22Rv1 (cell line): Measurements from ENCODE around the gene HOXA2.

ENCODE experiments used
- H3K27ac ChIP-seq: fragments of 450-650 bp; 2 replicates; pipeline ENCODE4 v1.5.1; 2017
- ZFX ChIP-seq: fragments of 450-650 bp; IDR thresholded peaks from 2 replicates; pipeline ENCODE4 v1.6.1; 2017; ENCODE audit warnings: antibody characterized with exemption, borderline replicate concordance
- TF ChIP-seq, protein P1 (sequence below): fragments of 450-650 bp; IDR thresholded peaks from 2 replicates; pipeline ENCODE4 v1.5.1; 2017; ENCODE audit warnings: mild to moderate bottlenecking

The HOXA2 gene

DNA sequence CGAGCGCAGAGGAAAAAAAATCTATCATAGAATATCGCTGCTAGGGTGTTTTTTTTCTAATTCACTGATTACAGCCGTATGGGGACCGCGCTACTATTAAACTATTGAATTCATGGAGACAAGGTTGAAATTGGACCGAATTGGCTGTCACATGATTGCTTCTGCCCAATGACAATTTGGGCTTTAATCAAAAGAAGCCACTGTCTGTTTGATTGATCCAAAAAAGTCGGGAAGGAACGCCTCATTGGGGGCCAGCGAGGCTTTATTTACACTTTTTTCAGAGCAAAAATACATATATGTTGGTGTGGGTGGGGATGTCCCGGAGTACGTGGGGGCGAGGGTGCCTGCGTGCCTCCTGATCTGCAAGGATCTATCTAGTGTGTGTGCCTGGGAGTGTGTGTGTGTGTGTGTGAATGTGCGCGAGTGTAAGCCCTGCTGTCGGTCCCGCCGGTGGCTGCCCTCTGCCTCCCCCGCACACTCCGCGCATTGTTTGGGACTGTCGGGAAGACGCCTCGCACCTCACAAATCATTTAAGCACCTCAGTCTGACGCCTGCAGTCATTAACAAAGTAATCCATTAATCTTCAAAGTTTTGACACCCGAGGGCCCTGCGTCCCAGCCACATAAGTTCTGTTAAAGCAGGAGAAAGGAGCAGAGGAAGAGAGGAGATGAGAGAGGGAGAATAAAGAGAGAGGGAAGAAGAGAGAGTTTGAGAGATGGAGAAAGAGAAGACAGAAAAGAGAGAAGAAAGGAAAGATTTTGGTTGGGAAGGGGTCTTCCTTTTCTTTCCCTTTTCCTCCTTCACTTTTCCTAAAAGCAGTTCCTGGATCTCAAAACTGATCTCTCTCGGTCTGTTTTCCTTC is at the start of gene HOXA2:
Gene HOXA2, minus strand, starts transcription at position 103 of the 862 bp plus-strand sequence. CDS start 183 bp downstream, outside the sequence.
- no peak within 1 kb of the TSS for H3K27ac ChIP-seq
- TF ChIP-seq ZFX: no peak
- TF ChIP-seq, protein P1, sequence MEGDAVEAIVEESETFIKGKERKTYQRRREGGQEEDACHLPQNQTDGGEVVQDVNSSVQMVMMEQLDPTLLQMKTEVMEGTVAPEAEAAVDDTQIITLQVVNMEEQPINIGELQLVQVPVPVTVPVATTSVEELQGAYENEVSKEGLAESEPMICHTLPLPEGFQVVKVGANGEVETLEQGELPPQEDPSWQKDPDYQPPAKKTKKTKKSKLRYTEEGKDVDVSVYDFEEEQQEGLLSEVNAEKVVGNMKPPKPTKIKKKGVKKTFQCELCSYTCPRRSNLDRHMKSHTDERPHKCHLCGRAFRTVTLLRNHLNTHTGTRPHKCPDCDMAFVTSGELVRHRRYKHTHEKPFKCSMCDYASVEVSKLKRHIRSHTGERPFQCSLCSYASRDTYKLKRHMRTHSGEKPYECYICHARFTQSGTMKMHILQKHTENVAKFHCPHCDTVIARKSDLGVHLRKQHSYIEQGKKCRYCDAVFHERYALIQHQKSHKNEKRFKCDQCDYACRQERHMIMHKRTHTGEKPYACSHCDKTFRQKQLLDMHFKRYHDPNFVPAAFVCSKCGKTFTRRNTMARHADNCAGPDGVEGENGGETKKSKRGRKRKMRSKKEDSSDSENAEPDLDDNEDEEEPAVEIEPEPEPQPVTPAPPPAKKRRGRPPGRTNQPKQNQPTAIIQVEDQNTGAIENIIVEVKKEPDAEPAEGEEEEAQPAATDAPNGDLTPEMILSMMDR: no peak

DNA sequence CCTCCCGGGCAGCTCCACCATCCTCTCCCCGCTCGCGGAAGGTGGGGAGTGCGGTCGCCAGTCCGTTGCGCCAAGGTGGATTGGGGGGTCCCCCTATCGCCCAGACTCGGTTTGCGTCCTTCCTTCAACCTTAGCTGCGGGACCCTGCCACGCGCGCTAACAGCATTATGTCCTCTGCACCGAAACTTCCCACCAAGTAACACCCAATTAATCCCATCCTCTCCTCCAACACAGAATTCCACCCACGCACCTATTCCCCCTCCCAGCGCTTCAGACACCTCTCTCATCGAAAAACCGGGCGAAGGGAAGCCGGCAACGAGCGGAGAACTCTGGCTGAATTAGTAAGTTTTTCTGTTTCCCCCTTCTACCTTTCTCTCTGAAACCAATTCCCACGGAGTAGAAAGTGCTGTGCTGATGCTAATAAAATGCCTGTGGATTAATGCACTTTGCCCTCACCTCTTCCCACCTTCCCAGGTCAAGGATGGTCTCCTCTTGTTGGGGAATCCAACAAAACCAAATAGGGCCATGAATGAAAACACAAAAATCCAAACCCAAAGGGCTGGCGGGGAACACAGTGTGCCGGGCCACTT is 49.0 kb upstream of the HOXA2 start:
- TF ChIP-seq, protein P1: no peak
- no peak for TF ChIP-seq ZFX
- peak overlapping the region; percentile 99 for H3K27ac ChIP-seq

DNA sequence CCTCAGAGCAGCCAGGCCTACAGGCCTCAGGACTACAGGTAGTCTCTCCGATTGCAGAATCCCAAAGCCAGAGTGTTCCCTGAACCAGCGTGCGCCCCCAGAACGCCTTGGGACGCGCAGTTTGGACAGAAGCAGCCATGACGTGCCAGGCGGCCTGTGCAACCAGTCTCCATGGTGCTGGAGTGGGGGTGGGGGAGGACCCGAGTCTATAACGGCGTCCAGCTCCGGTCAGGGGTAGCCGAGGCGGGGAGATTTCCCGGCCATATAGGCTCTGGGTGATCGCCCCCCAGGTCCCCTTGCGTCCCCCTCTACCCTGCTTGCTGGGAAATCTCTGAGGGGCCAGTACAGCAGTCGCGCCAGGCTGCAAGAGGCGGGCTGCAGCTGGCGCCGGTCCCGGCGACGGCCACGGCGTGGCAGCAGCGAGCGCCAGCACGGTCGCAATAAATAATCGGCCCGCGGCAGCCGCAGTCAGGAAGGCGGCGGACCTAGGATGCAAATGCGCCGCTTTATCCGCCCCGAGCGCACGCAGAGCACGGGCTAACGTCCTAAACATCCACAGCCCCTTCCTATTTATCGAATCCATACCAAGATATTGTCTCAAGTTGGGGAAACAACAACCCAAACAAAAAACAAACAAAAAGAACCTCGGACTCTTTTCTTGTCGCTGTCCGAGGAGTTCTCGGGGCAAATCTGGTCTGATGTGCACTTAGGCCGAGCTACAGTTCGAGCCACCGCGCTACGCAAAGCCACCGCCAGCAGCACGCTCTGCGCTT is 48.3 kb upstream of the HOXA2 start:
- TF ChIP-seq, protein P1: peak; percentile 100
- no peak for TF ChIP-seq ZFX
- peak overlapping the region; percentile 99 for H3K27ac ChIP-seq

DNA sequence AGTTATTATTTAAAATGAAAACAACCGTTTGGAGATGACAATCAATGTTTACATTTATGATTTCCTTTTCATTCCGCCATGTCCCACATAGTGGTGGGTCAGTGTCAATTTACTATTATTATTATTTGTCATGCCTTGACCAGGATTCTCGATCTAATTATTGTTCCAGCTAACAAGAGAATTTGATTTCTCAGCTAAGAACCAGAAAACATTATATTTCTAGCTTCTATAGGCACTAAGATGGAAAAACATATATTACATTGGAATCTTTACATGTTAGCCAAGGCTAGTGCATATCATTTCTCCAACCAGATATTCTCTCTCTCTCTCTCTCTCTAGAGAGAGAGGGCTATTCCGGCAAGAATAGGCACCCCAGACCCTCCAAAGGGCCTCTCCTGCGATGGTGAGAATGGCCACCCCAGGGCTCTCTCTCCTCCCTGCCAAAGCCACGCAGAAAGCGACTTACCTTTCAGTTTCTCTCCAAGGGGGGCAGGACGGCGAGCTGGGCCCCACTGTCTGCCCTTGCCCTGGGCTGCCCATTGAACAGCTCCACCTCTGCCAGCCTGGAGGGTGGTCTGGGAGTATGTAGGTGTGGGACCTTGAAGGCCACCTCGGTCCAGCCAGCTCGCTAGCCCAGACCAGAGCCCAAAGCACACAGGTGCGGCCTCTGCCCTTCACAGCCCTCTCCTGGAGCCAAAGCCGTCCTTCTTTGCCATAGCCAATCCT is 47.5 kb upstream of the HOXA2 start:
- TF ChIP-seq, protein P1: no peak
- no peak for TF ChIP-seq ZFX
- peak overlapping the region; percentile 99 for H3K27ac ChIP-seq

DNA sequence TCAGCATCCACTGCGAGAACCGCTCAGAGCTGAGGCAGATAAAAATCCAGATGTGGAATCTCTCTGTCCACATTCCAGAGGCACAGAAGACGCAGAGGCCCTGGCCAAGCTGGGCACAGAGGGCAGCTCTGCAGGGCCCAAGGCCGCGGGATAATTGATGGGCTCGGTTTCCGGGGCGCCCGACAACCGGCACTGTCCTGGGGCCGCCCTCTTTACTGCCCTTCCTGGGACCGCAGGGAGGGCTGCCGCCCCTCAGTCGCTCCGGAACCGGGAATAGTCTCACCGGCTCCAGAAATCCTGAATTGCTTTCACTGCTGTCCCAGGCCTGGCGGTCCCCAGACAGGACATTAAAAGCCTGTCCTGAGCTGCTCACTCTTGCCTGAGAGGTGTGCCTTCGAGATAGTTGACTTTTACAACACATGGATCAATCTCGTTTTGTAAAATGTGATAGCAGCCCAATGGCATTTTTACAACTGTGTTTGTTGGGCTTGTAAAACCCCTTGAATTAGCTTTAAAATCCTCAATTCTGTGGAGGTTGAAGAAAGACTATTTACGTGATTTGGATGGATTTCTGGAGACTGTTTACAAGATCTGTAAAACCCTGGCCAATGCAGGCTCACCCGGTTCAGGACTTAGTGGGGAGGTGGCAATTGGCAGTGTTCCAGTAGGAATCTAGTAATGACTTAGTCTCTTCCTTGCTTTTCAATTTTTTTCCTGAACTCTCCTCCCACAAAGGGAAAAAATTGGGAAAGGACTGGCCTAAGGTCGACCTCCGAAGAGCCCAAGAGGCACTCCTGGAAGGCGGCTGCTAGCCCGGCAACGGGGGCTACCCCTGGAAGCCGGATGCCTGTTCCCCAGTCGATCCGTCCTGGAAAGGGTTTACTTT is 46.5 kb upstream of the HOXA2 start:
- TF ChIP-seq, protein P1: no peak
- no peak for TF ChIP-seq ZFX
- no peak overlapping the region for H3K27ac ChIP-seq

DNA sequence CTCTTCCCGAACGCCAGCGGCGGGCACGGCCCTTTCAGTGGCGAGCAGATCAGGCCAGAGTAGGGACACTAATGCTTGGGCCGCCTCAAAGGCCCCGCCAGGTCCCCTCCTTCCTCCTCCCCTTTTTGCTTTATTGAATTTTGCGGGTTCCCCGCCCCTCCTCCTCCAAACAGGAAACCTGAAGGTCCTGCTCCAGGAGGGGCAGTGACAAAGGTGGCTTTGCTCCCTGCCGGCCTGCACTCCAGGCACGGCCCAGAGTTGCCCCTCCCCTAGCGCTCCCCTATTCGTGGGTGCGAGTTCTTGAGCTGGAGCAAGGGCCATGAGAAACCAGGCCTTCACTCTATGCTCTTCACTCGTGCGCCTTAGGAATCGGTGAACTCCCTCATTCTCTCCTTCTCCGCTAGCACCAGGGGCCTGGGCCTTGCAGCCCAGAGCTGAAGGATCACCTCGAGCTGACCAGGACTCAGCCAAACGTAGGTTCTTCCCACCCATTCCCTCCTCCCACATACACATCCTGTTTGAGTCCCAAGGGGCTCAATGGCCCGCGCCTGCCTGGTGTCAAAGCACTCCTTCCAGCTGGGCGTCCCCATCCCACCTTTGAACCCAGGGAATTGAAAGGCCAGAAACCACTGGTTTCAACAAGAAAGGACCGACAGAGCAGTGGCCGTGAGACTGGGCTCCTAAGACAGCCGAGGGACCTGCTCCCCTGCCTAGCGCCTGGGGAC is 45.7 kb upstream of the HOXA2 start:
- H3K27ac ChIP-seq: no peak overlapping the region
- TF ChIP-seq, protein P1: no peak
- TF ChIP-seq ZFX: no peak
